NB4 (cell line): ENCODE measurements around the gene SAA1.

Source experiments
- DNase-seq: peaks from one replicate; pipeline ENCODE4 v3.0.0; 2010; ENCODE audit warnings: low read depth
- H3K4me3 ChIP-seq: one replicate; pipeline ENCODE4 v1.5.1; 2011; ENCODE audit warnings: mild to moderate bottlenecking, low read depth, low read length, moderate library complexity
- CTCF ChIP-seq: IDR thresholded peaks from one replicate; pipeline ENCODE4 v1.5.1; 2012; ENCODE audit warnings: low read depth, low read length
- MAX ChIP-seq: IDR thresholded peaks from 2 replicates; pipeline ENCODE4 v1.6.1; 2011; ENCODE audit warnings: low read depth, low read length
- MYC ChIP-seq: IDR thresholded peaks from 2 replicates; pipeline ENCODE4 v1.6.1; 2011; ENCODE audit warnings: low read depth, low read length
- POLR2A ChIP-seq: IDR thresholded peaks from 2 replicates; pipeline ENCODE4 v1.6.1; 2011; ENCODE audit warnings: mild to moderate bottlenecking; ENCODE audit not compliant: insufficient read length; ENCODE audit errors: extremely low read depth

SAA1 gene

GRCh38 chr11:18299721-18300120, 33.7 kb downstream of the SAA1 start:
- H3K4me3 ChIP-seq, result no peak overlapping the region
- TF ChIP-seq MAX (no peak), MYC (no peak), POLR2A (no peak), CTCF (no peak)
- no peak for DNase-seq

GRCh38 chr11:18304745-18305144, 38.7 kb downstream of the SAA1 start:
- no peak for TF ChIP-seq MAX
- no peak for TF ChIP-seq POLR2A
- no peak for TF ChIP-seq CTCF
- TF ChIP-seq MYC, result no peak
- no peak for DNase-seq
- no peak overlapping the region for H3K4me3 ChIP-seq

- TF ChIP-seq CTCF, result no peak
- no peak for TF ChIP-seq MAX
- TF ChIP-seq POLR2A, result no peak
- TF ChIP-seq MYC, result no peak
- no peak overlapping the region for H3K4me3 ChIP-seq
- DNase-seq, result no peak
Measured at GRCh38 chr11:18307461-18308139, 41.5 kb downstream of the SAA1 start.

GRCh38 chr11:18308242-18308641, 42.2 kb downstream of the SAA1 start:
- TF ChIP-seq CTCF (no peak), POLR2A (no peak)
- no peak overlapping the region for H3K4me3 ChIP-seq
- no peak for DNase-seq

GRCh38 chr11:18309691-18310090, 43.6 kb downstream of the SAA1 start:
- no peak for DNase-seq
- no peak for TF ChIP-seq MYC
- no peak for TF ChIP-seq MAX
- no peak for TF ChIP-seq POLR2A
- no peak for TF ChIP-seq CTCF
- H3K4me3 ChIP-seq, result no peak overlapping the region
